CMK (cell line): ENCODE measurements around the gene PRR22.

Experiments
- DNase-seq: peaks from one replicate; pipeline ENCODE4 v3.0.0-alpha.2; 2010; ENCODE audit warnings: low read depth

PRR22 gene

GRCh38 chr19:5814123-5814851 lies 29.7 kb upstream of the PRR22 start:
- DNase-seq: no peak

GRCh38 chr19:5811117-5811516 lies 26.6 kb upstream of the PRR22 start:
- DNase-seq: no peak

- no peak for DNase-seq
These were observed 24.9 kb upstream of the PRR22 start for GRCh38 chr19:5809469-5809868.

GRCh38 chr19:5809053-5809452 lies 24.5 kb upstream of the PRR22 start:
- no peak for DNase-seq

- no peak for DNase-seq
These were observed 23.7 kb upstream of the PRR22 start for GRCh38 chr19:5808120-5808816.

GRCh38 chr19:5806905-5807304 lies 22.4 kb upstream of the PRR22 start:
- no peak for DNase-seq

GRCh38 chr19:5806133-5806489 lies 21.6 kb upstream of the PRR22 start:
- DNase-seq: no peak

- DNase-seq: peak; percentile 56
These were observed 21.1 kb upstream of the PRR22 start for GRCh38 chr19:5805462-5806132.

- no peak for DNase-seq
These were observed 20.2 kb upstream of the PRR22 start, which contains the start of gene NRTN for GRCh38 chr19:5804516-5805461. Gene NRTN (plus strand): TSS chr19:5805067. CDS start chr19:5824166, 19,099 bp downstream.

GRCh38 chr19:5803752-5804515 lies 19.4 kb upstream of the PRR22 start:
- peak; percentile 89 for DNase-seq

GRCh38 chr19:5803441-5803751 lies 18.9 kb upstream of the PRR22 start:
- no peak for DNase-seq

GRCh38 chr19:5801796-5802619 lies 17.5 kb upstream of the PRR22 start:
- DNase-seq: no peak

GRCh38 chr19:5800361-5801270 lies 16.1 kb upstream of the PRR22 start:
- DNase-seq: no peak

GRCh38 chr19:5799247-5800241 lies 15.0 kb upstream of the PRR22 start:
- peak; percentile 94 for DNase-seq

- no peak for DNase-seq
These were observed 13.7 kb upstream of the PRR22 start for GRCh38 chr19:5798244-5798643.

- no peak for DNase-seq
These were observed 10.9 kb upstream of the PRR22 start for GRCh38 chr19:5795382-5795919.

- no peak for DNase-seq
These were observed 8.6 kb upstream of the PRR22 start for GRCh38 chr19:5793188-5793587.

- no peak for DNase-seq
These were observed 7.7 kb upstream of the PRR22 start for GRCh38 chr19:5792224-5792623.
